HepG2 (cell line): ENCODE measurements around the gene ZNF771. TPM values are rescaled to one million over a fixed set of nuclear protein-coding genes. Genes with fewer than 3 reads are reported as not detected.

Experiments used
- CREB1 ChIP-seq, 2 experiments: fragments of 450-650 bp in 1 of 2; IDR thresholded peaks; 2 replicates each; pipeline ENCODE4 v1.6.1; 2016 to 2017; ENCODE audit warnings: control low read depth in 1 of 2, mild to moderate bottlenecking in 1 of 2, missing compliant biosample characterization in 1 of 2, missing genetic modification characterization in 1 of 2
- MLXIP ChIP-seq: sonication (generic); formaldehyde crosslinking; IDR thresholded peaks from 2 replicates; pipeline ENCODE4 v1.9.0; 2021; ENCODE audit warnings: missing genetic modification reagents, borderline replicate concordance
- NCOA1 ChIP-seq: sonication (generic); formaldehyde crosslinking; IDR thresholded peaks from 2 replicates; pipeline ENCODE4 v1.9.0; 2021; ENCODE audit warnings: missing genetic modification reagents
- NFE2 ChIP-seq: sonication (generic); formaldehyde crosslinking; IDR thresholded peaks from 2 replicates; pipeline ENCODE4 v1.4.0; 2020; ENCODE audit warnings: missing genetic modification reagents
- NR2F6 ChIP-seq, 2 experiments: IDR thresholded peaks; 2 replicates each; pipeline ENCODE4 v1.6.1; 2016; ENCODE audit warnings: antibody characterized with exemption in 1 of 2, mild to moderate bottlenecking in 1 of 2
- TRIM24 ChIP-seq: sonication (generic); formaldehyde crosslinking; IDR thresholded peaks from 2 replicates; pipeline ENCODE4 v1.8.0; 2022; ENCODE audit warnings: mild to moderate bottlenecking, missing genetic modification reagents
- ZNF558 ChIP-seq: sonication (generic); formaldehyde crosslinking; IDR thresholded peaks from 2 replicates; pipeline ENCODE4 v1.9.0; 2022; ENCODE audit warnings: mild to moderate bottlenecking, missing genetic modification reagents, borderline replicate concordance
- ZNF616 ChIP-seq: sonication (generic); formaldehyde crosslinking; IDR thresholded peaks from 2 replicates; pipeline ENCODE4 v1.5.0; 2020; ENCODE audit warnings: low read depth, mild to moderate bottlenecking, missing genetic modification reagents
- ZNF761 ChIP-seq: sonication (generic); formaldehyde crosslinking; conservative IDR thresholded peaks from 2 replicates; pipeline ENCODE4 v1.4.0; 2020; ENCODE audit warnings: mild to moderate bottlenecking, missing genetic modification reagents
- ZNF83 ChIP-seq: sonication (generic); formaldehyde crosslinking; IDR thresholded peaks from 2 replicates; pipeline ENCODE4 v1.4.0; 2020; ENCODE audit warnings: missing genetic modification reagents, mild to moderate bottlenecking, borderline replicate concordance
- ZNF883 ChIP-seq: sonication (generic); formaldehyde crosslinking; IDR thresholded peaks from 2 replicates; pipeline ENCODE4 v1.5.1; 2020; ENCODE audit warnings: mild to moderate bottlenecking, missing genetic modification reagents; ENCODE audit errors: not compliant biosample characterization
- polyA plus RNA-seq, 8 experiments: library from polyadenylated mRNA; depleted of rRNA in 3 of 8; stranded (reverse) in 7 of 8; unstranded in 1 of 8; fragments of >200 nt; fragmentation: Illumina TruSeq in 4 of 8; extraction: Trizol in 4 of 8; gene quantifications; 2 replicates each; pipeline versions ENCODE4 v1.2.1 to v1.2.3, GENCODE V29; 2011 to 2016; ENCODE audit warnings: low read depth in 4 of 8, missing spikeins in 1 of 8, mixed read lengths in 1 of 8; ENCODE audit not compliant: insufficient read depth in 1 of 8
- total RNA-seq, 5 experiments: library from RNA; depleted of rRNA; stranded (reverse); fragments of >200 nt; fragmentation: Illumina TruSeq; extraction: Trizol; gene quantifications; 2 replicates each; pipeline ENCODE4 v1.2.3, GENCODE V29; 2016; ENCODE audit warnings: low read depth in 1 of 5
- TF ChIP-seq, protein P1 (sequence below): sonication (generic); formaldehyde crosslinking; IDR thresholded peaks from 2 replicates; pipeline ENCODE4 v1.5.1; 2020; ENCODE audit warnings: mild to moderate bottlenecking, missing genetic modification reagents, borderline replicate concordance

The ZNF771 gene
- total and polyA plus RNA-seq, 2 of the 13 experiments (the other 11 are each of a cell fraction or from before 2014, with no cell fraction given) = 5.0 to 11.8 TPM

DNA sequence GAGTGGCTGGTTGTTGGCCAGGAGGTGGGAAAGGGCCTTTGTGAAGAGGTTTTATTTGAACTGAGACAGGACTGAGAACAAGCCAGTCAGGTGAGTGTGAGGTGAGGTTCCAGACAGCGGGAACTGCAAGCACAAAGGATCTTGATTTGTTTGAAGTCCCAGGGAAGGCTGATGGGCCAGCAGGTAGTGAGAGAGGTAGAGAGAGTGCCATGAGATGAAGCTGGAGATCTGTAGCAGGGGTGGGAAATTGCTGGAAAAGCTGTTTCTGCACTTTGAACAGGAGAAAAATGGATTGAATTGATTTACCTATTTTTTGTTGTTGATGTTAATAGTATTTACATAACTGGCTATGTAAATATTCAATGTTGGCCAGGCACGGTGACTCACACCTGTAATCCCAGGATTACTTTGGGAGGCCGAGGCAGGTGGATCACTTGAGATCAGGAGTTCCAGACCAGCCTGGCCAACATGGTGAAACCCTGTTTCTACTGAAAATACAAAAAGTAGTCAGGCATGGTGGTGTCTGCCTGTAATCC lies 30.2 kb downstream of the ZNF771 start (continued):
- no peak for TF ChIP-seq TRIM24 (CRISPR knock-in tag)
- TF ChIP-seq, protein P1, sequence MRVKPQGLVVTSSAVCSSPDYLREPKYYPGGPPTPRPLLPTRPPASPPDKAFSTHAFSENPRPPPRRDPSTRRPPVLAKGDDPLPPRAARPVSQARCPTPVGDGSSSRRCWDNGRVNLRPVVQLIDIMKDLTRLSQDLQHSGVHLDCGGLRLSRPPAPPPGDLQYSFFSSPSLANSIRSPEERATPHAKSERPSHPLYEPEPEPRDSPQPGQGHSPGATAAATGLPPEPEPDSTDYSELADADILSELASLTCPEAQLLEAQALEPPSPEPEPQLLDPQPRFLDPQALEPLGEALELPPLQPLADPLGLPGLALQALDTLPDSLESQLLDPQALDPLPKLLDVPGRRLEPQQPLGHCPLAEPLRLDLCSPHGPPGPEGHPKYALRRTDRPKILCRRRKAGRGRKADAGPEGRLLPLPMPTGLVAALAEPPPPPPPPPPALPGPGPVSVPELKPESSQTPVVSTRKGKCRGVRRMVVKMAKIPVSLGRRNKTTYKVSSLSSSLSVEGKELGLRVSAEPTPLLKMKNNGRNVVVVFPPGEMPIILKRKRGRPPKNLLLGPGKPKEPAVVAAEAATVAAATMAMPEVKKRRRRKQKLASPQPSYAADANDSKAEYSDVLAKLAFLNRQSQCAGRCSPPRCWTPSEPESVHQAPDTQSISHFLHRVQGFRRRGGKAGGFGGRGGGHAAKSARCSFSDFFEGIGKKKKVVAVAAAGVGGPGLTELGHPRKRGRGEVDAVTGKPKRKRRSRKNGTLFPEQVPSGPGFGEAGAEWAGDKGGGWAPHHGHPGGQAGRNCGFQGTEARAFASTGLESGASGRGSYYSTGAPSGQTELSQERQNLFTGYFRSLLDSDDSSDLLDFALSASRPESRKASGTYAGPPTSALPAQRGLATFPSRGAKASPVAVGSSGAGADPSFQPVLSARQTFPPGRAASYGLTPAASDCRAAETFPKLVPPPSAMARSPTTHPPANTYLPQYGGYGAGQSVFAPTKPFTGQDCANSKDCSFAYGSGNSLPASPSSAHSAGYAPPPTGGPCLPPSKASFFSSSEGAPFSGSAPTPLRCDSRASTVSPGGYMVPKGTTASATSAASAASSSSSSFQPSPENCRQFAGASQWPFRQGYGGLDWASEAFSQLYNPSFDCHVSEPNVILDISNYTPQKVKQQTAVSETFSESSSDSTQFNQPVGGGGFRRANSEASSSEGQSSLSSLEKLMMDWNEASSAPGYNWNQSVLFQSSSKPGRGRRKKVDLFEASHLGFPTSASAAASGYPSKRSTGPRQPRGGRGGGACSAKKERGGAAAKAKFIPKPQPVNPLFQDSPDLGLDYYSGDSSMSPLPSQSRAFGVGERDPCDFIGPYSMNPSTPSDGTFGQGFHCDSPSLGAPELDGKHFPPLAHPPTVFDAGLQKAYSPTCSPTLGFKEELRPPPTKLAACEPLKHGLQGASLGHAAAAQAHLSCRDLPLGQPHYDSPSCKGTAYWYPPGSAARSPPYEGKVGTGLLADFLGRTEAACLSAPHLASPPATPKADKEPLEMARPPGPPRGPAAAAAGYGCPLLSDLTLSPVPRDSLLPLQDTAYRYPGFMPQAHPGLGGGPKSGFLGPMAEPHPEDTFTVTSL (CRISPR knock-in tag) = peak; percentile 71; the same call in 1 of the 2 replicates
- no peak for TF ChIP-seq NFE2
- TF ChIP-seq MLXIP (CRISPR knock-in tag) = no peak
- TF ChIP-seq ZNF883 (CRISPR knock-in tag) = no peak
- peak; percentile 33; the same call in 1 of the 2 replicates for TF ChIP-seq NCOA1
- no peak for TF ChIP-seq ZNF83 (CRISPR knock-in tag)
- TF ChIP-seq CREB1 (IDR thresholded peaks at IDR 0.05) = no peak
- TF ChIP-seq CREB1 (CRISPR knock-in tag; IDR thresholded peaks at IDR 0.05) = peak; percentile 46
- peak; percentile 64; the same call in 1 of the 2 replicates for TF ChIP-seq ZNF761 (CRISPR knock-in tag)
- TF ChIP-seq ZNF558 = no peak
- peak; percentile 34; the same call in 1 of the 2 replicates for TF ChIP-seq NR2F6 (IDR thresholded peaks at IDR 0.05)
- no peak; the same call in none of the 2 replicates for TF ChIP-seq NR2F6 (CRISPR knock-in tag; IDR thresholded peaks at IDR 0.05)
- 0 out of 2 replicates have a peak, but pooled peaks have one; percentile 35 for TF ChIP-seq ZNF616 (CRISPR knock-in tag)
